ENCODE results near the gene PHACTR4. TPM values are rescaled to one million over a fixed set of nuclear protein-coding genes. Genes with fewer than 3 reads are reported as not detected.

Gene PHACTR4
- total and polyA plus RNA-seq, 9 of the 15 experiments (the other 6 are each of a cell fraction or from before 2014, with no cell fraction given) = 6.4 to 43.6 (median 14.2) TPM

DNA sequence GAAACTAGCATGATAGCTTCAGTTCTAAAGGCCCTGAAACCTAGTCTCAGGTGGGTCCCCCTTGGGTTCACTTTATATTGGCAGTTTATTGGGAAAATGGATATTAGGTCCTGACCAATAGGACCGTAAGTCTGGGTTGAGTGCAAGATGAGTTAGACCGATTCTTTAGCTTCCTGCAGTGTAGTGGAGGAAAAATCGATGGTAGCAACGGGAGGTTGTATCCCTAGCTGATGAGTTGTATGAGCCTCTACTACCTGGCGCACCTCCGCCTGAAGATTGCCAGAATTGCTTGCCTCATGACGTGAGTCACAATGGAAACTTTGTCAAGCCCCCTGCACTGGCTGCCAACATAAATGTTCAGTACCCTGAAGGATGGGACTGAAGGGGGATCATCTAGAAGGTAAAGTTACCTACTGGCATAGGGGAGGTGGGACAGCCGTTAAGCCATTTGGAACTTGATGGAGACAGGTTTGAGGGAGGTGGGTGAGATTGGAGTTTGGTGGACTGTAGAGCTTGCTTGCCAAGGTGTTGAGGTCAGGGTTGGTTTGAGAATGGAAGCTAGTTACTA is 140.2 kb downstream of the PHACTR4 start (continued):
- TF ChIP-seq LCOR (CRISPR knock-in tag; IDR thresholded peaks at IDR 0.05) = 0 out of 2 replicates have a peak, but pooled peaks have one; percentile 18
- no peak for TF ChIP-seq EZH2 (IDR thresholded peaks at IDR 0.05; ENCODE audit: borderline replicate concordance, low read depth, low read length)
- TF ChIP-seq, protein P1, sequence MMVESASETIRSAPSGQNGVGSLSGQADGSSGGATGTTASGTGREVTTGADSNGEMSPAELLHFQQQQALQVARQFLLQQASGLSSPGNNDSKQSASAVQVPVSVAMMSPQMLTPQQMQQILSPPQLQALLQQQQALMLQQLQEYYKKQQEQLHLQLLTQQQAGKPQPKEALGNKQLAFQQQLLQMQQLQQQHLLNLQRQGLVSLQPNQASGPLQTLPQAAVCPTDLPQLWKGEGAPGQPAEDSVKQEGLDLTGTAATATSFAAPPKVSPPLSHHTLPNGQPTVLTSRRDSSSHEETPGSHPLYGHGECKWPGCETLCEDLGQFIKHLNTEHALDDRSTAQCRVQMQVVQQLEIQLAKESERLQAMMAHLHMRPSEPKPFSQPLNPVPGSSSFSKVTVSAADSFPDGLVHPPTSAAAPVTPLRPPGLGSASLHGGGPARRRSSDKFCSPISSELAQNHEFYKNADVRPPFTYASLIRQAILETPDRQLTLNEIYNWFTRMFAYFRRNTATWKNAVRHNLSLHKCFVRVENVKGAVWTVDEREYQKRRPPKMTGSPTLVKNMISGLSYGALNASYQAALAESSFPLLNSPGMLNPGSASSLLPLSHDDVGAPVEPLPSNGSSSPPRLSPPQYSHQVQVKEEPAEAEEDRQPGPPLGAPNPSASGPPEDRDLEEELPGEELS (CRISPR knock-in tag; IDR thresholded peaks at IDR 0.05; ENCODE audit: borderline replicate concordance) = no peak
- TF ChIP-seq KHSRP (IDR thresholded peaks at IDR 0.05) = peak; percentile 60; the same call in 1 of the 2 replicates
- TF ChIP-seq SMARCC2 (IDR thresholded peaks at IDR 0.05; ENCODE audit: low read depth) = no peak
- TF ChIP-seq ZNF212 (CRISPR knock-in tag; IDR thresholded peaks at IDR 0.05) = no peak
- TF ChIP-seq NR2C1 (IDR thresholded peaks at IDR 0.05) = 0 out of 2 replicates have a peak, but pooled peaks have one; percentile 6
- no peak for TF ChIP-seq NR2C1 (tag; IDR thresholded peaks at IDR 0.05)
- TF ChIP-seq, protein P2, sequence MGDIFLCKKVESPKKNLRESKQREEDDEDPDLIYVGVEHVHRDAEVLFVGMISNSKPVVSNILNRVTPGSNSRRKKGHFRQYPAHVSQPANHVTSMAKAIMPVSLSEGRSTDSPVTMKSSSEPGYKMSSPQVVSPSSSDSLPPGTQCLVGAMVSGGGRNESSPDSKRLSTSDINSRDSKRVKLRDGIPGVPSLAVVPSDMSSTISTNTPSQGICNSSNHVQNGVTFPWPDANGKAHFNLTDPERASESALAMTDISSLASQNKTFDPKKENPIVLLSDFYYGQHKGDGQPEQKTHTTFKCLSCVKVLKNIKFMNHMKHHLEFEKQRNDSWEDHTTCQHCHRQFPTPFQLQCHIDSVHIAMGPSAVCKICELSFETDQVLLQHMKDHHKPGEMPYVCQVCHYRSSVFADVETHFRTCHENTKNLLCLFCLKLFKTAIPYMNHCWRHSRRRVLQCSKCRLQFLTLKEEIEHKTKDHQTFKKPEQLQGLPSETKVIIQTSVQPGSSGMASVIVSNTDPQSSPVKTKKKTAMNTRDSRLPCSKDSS (IDR thresholded peaks at IDR 0.05; ENCODE audit: low read depth, partially characterized antibody) = no peak
- TF ChIP-seq CCAR2 (IDR thresholded peaks at IDR 0.05; ENCODE audit: low read depth, low read length) = 0 out of 2 replicates have a peak, but pooled peaks have one; percentile 23
- no peak for TF ChIP-seq FOXJ2 (tag; IDR thresholded peaks at IDR 0.05)
- TF ChIP-seq JUN (IDR thresholded peaks at IDR 0.05; ENCODE audit: borderline replicate concordance, low read depth, low read length) = no peak
- no peak for TF ChIP-seq JUN (CRISPR knock-in tag; IDR thresholded peaks at IDR 0.05; ENCODE audit: borderline replicate concordance)
- TF ChIP-seq NFRKB (IDR thresholded peaks at IDR 0.05; ENCODE audit: low read depth) = no peak; the same call in 1 of the 2 replicates
- TF ChIP-seq ELF4 (CRISPR knock-in tag; IDR thresholded peaks at IDR 0.05) = peak; percentile 97; the same call in 1 of the 2 replicates
- TF ChIP-seq CBX2 (IDR thresholded peaks at IDR 0.05; ENCODE audit: insufficient read depth, low read length, poor library complexity, severe bottlenecking) = no peak
- no peak for TF ChIP-seq FOXJ3 (CRISPR knock-in tag; IDR thresholded peaks at IDR 0.05)
- TF ChIP-seq, protein P3, sequence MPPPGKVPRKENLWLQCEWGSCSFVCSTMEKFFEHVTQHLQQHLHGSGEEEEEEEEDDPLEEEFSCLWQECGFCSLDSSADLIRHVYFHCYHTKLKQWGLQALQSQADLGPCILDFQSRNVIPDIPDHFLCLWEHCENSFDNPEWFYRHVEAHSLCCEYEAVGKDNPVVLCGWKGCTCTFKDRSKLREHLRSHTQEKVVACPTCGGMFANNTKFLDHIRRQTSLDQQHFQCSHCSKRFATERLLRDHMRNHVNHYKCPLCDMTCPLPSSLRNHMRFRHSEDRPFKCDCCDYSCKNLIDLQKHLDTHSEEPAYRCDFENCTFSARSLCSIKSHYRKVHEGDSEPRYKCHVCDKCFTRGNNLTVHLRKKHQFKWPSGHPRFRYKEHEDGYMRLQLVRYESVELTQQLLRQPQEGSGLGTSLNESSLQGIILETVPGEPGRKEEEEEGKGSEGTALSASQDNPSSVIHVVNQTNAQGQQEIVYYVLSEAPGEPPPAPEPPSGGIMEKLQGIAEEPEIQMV (tag; conservative IDR thresholded peaks at IDR 0.05; ENCODE audit: low read depth) = no peak
- TF ChIP-seq ESRRA (IDR thresholded peaks at IDR 0.05; ENCODE audit: borderline replicate concordance, low read depth) = no peak
- TF ChIP-seq RHOXF2B (CRISPR knock-in tag; conservative IDR thresholded peaks at IDR 0.05) = no peak; the same call in 1 of the 2 replicates
- no peak for TF ChIP-seq ZNF785 (CRISPR knock-in tag; IDR thresholded peaks at IDR 0.05)
- no peak for TF ChIP-seq TBP (optimal IDR thresholded peaks at IDR 0.05; ENCODE audit: low read depth, low read length)
- TF ChIP-seq ZNF23 (CRISPR knock-in tag; IDR thresholded peaks at IDR 0.05) = no peak
- TF ChIP-seq CHCHD3 (CRISPR knock-in tag; IDR thresholded peaks at IDR 0.05) = 0 out of 2 replicates have a peak, but pooled peaks have one; percentile 25
- TF ChIP-seq ZNF324 (CRISPR knock-in tag; IDR thresholded peaks at IDR 0.05) = no peak
- TF ChIP-seq ZNF76 (CRISPR knock-in tag; IDR thresholded peaks at IDR 0.05; ENCODE audit: borderline replicate concordance) = no peak

Data from K562 (cell line).